Cortex of kidney (tissue), 1 donor: ENCODE data around the gene DOCK3.
"Not testable (repeated sequence)": the region's sequence is repeated elsewhere in the genome, so short reads cannot be mapped to it uniquely, and the experiment has no call there.

Source experiments
- DNase-seq: peaks from one replicate; lab custom pipeline; 2025; lab: John Stamatoyannopoulos, UW

Gene DOCK3

DNA sequence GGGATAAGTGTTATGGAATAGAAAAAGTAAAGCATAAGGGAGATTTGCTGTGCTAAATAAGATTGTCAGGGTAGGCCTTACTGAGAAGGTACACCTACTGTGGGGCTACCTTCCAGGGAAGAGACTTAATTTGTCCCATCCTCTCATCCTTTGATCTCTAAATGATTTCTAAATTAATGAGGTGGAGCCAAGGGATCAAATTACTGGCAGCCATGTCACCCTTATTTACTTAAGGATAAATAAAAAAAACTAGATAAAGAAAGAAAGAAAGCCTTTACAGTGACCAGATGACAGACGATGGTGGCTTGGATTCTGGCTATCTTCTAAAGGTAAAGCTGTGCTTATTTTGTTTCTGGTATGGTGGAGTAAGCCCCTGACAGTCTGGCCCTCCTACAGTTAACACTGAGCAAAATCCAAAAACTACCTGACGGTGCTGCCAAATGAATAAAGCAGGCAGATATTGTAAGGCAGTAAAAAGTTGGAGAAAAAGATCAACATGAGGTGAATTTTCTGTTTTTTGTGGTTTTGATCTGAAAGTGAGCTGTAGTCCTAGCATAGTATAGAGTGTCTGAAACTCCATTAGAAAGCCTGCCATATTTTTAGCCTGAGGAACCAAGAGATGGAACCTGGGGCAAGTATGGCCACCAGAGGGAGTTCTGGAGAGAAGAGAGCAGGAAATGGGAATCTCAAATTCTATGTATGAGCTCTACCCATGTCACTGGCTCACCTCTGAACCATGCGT is 425.2 kb downstream of the DOCK3 start:
- DNase-seq, result no peak

DNA sequence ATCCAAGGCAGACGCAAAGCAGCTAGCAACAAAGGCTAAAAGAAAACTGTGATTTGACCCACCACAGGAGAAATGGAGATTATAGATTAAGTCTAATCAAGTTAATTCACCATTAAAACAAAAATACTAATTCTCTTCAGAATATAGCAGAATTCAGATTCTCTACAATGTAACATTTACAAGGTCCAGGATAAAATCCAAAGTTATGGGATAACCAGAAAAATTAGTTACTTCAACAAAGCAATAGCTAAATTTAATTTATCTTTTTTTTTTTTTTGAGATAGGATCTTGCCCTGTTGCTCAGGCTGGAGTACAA is 425.8 kb downstream of the DOCK3 start:
- no peak for DNase-seq

DNA sequence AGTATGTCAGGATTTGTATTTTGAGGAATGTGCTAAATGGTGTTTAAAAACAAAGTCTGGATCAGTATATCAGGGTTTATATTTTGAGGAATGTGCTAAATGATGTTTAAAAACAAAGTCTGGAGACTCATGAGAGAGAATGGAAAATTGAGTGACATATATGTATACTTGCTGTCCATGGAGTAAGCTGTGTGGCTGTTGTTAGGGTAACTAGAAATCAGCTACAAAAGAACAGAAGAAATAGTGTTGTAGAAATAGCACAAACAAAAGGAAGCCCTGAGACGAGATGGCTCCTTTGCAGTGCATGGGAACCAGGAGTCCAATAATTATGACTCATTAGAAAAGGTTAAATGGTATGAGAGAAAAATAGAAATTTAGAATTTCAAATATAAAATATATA is 427.7 kb downstream of the DOCK3 start:
- DNase-seq, result no peak

DNA sequence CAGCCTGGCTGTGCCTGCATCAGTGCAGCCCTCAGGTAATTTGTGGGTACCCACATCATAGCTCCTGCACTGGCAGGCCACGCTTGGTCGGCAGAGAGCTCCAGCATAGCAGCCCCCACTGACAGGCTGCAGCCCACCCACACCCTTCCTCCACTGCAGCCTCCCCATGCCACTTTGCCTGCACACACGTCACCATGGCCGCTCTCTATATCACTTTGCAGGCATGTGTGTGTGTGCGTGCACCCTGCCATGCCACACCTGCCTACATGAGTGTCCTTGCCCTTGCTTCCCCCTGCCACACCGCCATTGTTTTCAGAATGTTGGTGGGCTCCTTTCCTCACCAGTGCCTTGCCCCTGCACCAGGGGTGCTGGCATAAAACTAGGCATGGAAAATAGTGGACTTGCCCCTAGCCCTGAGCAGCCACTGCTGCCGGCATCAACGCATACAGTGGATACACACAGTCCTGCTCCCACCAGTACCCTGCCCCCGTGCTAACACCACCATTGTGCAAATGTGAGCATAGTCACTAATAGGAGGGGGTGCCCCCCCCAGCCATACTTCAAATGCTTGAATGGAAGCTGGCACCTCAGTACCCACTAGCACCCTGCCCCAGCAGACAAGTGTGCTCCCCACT is 431.6 kb downstream of the DOCK3 start:
- DNase-seq, result no peak

DNA sequence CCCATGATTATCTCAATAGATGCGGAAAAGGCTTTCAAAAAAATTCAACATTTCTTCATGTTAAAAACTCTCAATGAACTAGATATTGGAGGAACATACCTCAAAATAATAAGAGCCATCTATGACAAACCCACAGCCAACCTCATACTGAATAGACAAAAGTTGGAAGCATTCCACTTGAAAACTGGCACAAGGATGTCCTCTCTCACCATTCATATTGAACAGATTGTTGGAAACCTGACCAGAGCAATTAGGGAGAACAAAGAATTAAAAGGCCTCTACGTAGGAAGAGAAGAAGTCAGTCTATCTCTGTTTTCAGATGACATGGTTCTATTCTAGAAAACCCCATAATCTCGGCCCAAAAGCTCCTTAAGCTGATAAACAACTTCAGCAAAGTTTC is 435.9 kb downstream of the DOCK3 start:
- DNase-seq, result no peak

DNA sequence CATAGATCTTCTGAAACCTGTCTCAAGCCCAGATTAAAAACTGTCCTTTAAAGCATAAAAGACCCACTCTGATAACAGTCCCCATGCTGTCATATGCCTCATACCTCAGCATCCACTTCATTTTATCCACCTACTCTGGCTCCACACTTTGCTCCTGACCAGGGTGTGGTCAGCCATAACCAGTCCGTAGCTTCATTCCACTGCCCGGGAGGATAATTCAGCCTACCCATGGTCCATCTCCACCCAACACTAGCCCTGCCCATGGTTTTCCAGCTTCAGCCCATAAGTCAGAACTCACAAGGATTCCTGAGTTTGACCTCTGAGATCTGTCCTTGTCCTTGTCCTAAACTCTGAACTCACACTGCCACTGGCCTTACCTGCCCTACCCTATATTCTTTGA is 448.2 kb downstream of the DOCK3 start:
- DNase-seq, result no peak

DNA sequence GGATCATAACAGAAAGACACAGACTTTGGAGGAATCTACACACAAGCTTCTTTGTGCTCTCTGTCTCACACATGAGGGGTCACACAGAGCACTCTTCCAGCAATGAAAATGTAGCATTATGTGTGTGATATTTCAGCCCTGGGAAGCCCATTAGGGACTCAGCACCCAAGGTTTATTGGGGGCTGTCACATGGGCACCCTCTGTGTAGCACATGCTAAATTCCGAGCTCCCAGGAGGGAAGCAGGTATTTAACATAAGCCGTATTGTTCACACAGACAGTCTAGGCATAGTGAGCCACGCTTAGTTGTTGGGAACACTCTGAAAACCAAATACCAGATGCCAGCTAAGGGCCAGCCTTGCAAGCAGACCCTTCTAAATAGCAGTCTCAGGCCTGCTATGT is 448.8 kb downstream of the DOCK3 start:
- DNase-seq, result no peak

DNA sequence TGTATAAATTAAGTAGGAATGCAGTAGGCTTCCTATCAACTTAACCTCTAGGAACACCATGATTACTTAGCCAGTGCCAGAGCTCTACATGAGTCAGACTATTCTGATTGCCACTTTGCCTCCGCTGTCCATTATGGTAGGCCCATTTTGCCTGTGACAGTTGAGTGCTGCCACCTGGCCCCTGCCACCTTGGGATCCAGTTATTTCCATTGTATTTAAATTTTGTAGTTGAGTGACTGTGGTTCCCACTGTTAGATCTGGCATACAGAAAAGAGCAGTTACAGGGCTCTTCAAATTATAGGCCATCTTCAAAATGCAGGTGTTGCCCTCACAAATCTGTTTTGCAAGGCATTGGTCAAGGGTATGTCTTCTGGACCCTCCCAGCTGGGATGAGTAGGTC is 456.9 kb downstream of the DOCK3 start:
- DNase-seq, result not testable (repeated sequence)

DNA sequence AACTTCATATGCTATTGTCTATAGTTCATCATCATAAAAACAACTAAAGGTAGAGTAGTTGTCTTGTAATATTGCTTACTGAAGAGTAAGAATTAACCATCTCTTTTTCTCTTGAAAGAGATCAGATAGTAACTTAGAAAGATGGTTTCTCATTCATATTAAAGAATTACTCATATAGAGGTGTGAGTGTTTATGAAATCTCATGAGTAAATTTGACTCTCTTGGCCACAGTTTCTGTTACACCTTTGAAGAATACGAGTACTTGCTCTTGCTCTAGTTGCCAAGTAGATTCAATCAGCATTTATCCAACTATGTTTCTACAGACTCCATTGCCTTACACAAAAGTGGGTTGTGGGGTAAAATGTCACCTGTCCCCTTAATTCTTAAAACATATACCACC is 463.0 kb downstream of the DOCK3 start:
- DNase-seq, result no peak

DNA sequence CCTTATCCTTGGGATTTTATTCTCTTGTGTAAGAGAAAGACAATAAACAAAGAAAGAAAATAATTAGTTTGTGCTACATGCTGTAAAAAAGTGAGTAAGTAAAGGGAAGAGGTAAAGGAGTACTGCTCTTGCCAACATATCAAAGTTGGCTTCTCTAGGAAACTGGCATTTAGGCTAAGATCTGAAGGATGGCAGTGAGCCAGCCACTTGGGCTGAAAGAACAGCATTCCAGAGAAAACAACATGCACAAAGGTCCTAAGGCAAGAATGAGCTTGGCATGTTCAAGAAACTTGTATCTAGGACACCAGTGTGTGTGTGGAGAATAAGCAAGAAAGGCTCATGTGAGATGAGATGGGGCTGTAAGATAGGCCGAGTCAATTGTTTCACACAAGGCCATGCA is 464.9 kb downstream of the DOCK3 start:
- no peak for DNase-seq

DNA sequence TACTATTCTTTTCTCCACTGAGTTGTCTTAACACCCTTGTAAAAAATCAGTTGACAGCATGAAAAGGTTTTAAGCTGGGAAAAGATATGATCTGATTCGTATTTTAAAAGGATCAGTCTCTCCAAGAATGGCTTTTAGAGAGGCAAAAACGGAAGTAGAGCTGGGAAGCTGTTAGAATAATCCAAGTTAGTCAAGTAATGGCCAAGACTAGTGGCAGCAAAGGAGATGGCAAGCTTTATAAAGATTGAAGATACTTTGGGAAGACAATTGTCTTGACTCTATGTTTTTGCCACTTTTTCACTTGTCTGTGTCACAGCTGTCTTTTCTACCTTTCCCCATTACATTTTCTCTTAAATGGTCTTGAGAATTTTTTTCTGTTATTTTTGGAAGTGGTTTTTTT is 466.8 kb downstream of the DOCK3 start:
- no peak for DNase-seq

DNA sequence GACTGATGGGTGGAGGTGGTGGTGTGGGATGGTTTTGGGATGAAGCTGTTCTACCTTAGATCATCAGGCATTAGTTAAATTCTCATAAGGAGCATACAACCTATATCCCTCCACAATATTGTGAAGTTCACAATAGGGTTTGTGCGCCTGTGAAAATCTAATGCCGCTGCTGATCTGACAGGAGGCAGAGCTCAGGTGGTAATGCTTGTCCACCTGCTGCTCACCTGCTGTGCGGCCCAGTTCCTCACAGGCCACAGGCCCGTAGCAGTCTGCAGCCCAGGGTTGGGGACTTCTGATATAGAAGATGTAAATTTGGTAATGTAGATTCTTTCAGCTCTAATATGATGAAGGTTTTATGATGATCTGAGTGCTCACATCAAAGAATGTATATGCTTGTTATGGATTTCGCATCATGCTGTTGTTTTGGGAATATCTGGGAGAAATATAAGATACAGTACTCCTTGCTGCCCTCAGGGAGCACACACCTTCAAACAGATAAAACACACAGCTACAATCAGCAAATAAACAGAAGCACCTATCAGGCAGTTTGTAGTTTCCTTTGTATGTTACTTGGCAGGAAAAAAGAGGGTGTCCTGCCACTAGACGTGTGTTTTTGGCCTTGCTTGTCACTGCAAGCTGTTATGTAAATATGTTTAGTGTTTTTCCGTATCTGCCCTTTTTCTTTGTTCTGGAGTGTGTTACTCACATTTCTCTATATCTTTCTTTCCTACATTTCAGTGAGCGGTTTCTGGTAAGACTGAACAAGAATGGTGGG is 471.3 kb downstream of the DOCK3 start:
- no peak for DNase-seq

DNA sequence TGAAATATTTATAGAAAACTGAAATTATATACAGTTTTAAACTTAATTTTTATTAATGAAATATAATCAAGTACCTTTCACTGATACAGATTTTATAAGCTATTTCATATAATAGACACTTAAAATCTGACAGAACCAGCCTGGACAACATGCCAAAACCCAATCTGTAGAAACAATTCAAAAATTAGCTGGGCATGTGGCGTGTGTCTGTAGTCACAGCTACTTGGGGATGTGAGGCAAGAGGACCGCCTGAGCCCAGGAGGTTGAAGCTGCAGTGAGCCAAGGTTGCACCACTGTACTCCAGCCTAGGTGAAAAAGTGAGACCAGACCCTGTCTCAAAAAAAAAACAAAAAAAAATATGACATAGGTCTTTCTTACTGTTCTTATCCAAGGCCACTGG is 472.1 kb downstream of the DOCK3 start:
- DNase-seq, result no peak

DNA sequence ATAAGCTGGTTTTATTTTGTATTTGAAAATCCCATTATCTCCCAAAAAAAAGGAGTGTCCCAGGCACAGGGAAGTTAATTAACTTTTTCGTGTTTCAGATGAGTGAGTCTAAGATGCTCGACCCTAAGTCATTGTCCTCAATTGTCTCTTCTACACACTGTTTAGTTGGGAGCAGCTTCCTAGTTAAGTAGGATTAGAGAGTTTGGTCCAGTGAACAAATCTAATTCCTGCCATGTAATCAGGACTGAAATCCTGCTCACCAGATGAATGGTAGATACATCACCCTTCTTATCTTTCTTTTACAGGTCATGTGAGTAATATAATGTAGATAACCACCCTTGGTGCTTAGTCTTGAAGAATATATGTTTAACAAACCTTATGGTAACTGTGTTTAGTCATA is 481.4 kb downstream of the DOCK3 start:
- no peak for DNase-seq

DNA sequence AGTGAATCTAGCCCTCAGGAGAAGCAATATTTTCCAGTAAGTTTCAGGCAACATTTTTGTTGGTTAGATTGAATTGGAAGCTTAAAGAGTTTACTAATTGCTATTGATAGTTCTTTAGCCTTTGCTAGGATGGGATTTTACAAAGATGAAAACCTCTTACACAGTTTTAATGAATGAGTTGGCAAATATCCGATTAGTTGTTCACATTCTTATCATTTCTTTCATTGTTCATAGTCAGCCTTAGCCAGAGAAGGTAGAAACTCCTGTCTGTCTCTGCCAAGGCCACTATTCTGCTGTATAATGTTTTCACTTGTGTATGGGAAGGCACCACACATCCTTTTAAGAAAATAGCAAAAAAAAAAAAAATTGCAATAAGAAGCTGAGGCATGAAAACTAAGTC is 488.3 kb downstream of the DOCK3 start:
- DNase-seq, result no peak

DNA sequence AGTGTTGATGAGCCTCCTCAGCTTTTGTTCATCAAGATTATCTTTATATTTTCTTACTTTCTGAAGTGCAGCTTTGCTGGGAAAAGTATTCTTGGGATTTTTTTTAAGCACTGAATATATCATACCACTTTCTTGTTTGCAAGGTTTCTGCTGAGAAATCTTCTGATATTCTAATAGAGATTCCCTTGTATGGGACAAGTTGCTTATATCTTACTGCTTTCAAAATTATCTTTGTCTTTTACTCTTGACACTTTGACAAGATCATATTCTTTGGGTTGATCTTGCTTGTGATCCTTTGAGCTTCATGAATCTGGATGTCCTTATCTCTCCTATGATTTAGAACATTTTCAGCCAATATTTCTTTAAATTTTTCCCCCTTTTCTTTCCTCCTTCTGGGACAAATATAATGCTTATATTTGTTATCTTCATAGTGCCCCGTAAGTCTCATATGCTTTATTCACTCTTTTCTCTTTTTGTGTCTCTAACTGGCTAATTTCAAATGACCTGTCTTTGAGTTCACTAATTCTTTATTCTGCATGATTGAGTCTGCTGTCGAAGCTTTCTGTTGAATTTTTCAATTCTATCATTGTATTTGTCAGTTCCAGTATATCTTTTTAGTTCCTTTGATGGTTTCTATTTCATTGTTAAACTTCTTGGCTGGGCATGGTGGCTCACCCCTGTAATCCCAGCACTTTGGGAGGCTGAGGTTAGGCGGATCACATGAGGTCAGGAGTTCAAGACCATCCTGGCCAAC is 499.0 kb downstream of the DOCK3 start:
- DNase-seq, result no peak

DNA sequence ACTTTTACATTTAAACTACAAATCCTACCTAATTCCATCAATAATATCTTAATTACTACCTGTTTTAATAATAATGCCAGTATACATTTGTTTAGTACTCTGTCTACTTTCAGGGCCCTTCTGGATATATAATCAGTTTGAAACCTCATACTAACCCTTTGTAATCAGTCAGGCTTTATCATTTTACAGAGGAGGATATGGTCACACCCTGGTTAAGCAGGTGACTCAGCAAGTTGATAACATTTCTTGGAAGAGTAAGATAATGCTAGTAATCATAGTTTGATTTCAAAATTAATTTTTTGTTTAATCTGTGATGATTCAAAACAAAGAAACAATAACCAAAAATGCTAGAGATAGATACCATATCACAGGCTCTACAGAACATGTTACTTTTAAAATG is 502.2 kb downstream of the DOCK3 start:
- DNase-seq, result no peak

DNA sequence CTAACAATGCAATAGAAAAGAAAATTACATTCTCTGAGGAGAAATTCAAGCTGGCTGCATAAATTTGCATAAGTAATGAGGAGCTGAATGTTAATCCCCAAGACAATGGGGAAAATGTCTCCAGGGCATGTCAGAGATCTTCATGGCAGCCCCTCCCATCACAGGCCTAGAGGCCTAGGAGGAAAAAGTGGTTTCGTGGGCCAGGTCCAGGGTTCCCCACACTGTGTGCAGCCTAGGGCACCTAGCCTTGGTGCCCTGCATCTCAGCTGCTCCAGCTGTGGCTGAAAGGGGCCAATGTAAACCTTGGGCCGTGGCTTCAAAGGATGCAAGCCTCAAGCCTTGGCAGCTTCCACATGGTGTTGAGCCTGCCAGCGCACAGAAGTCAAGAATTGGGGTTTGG is 511.7 kb downstream of the DOCK3 start:
- not testable (repeated sequence) for DNase-seq

DNA sequence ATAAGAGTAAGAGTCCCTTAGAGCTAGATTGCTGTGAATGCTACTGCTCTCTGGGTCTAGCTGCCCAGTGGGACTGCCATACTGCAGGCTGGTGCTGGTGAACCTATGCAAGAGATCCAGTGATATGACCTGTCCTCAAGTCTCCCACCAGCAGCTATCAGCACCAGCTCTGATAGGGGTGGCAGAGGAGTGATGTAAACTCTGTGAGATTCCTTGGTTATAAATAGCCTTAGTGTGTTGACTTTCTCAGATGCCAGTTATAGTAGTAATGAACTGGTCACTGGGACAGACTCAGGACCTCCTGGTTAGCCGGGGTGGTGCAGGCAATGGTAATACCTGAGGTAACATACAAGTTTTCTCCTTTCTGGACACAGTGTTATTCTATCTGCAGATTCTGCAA is 515.5 kb downstream of the DOCK3 start:
- no peak for DNase-seq

DNA sequence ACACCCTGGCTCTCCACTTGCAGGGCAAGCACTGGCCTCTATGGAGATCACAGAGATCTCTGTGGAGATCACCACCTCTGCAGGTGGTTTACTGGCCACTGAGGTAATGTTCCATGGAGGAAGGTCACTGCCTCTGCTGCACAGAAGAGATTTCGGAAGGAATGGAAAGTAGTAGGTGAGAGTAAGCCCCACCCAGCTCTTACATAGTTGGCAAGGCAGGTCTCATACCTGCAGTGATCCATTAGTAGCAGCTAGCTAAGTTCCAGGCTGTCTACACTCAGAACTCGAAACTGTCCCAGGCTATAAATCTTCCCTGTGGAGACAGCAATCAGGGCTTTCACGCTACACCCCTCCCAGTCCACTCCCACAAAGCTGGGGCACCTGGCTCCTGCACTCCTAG is 516.1 kb downstream of the DOCK3 start:
- no peak for DNase-seq

DNA sequence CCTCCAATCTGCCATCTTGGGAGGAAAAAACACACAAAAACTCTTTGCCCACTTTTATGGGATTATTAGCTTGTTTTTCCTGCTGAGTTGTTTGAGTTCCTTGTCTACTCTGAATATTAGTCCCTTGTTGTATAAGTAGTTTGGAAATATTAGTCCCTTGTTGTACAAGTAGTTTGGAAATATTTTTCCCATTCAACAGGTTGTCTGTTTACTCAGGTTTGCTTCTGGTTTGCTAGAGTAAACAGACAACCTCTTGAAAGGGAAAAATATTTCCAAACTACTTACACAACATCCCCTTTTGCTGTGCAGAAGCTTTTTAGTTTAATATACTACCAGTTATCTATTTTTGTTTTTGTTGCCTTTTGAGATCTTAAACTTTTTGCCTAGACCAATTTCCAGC is 517.0 kb downstream of the DOCK3 start:
- no peak for DNase-seq

DNA sequence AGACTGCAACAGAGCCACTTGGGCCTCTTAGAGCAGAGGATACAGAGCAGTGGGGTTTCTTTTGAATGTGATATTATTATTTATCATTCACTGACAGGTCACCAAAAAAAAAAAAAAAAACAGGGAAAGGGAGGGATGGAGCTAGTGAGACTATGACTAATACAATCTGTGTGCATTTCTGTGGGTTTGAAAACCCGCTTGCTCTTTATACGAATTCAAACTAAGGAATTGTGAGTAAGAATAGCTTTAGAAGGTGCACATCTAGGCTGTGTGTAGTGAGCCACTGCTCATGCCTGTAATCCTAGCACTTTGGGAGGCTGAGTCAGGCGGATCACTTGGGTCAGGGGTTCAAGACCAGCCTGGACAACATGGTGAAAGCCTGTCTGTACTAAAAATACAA is 523.8 kb downstream of the DOCK3 start:
- no peak for DNase-seq

DNA sequence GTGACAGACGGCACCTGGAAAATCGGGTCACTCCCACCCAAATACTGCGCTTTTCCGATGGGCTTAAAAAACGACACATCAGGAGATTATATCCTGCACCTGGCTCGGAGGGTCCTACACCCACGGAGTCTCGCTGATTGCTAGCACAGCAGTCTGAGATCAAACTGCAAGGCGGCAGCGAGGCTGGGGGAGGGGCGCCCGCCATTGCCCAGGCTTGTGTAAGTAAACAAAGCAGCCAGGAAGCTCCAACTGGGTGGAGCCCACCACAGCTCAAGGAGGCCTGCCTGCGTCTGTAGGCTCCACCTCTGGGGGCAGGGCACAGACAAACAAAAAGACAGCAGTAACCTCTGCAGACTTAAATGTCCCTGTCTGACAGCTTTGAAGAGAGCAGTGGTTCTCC is 524.6 kb downstream of the DOCK3 start:
- DNase-seq, result not testable (repeated sequence)
